Measurements from ENCODE around the gene HDAC7.

Gene HDAC7

DNA sequence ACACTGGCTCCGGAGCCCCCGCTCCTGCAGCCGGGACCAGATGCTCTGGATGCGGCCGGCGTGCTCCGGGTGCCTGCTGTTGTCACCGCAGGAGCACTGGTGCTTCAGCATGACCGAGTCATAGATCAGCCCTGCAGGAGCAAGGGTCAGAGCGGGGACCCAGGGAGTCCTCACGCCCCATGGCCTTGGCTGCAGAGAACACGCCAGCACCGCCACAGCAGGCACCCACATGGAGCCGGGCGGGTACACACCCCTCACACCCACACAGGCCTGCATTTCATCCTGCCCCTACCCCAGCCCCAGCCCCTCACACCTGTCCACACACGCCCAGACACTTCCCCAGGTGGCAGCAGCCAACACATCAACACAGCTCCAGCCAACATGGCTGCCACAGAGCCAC, 27.8 kb downstream of the HDAC7 start:
- no peak for DNase-seq

DNA sequence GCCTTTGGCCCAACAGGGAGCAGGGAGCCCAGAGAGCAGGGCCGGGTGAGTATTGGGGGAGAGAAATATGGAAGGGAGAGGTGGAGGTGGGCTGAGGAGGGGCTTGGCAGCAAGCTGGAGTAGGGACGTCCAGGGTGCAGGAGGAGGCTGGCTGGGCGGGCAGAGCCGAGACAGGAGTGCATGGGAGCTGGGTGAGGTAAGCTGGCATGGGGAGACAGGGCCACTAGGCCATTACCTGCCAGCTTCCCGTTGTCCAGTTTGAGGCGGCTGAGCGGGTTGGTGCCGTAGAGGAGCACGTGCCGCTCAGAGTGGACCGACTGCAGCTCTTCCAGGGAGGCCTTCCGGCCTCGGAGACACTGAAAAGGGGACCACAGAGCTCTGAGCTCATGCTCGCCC, 28.4 kb downstream of the HDAC7 start:
- no peak for DNase-seq

DNA sequence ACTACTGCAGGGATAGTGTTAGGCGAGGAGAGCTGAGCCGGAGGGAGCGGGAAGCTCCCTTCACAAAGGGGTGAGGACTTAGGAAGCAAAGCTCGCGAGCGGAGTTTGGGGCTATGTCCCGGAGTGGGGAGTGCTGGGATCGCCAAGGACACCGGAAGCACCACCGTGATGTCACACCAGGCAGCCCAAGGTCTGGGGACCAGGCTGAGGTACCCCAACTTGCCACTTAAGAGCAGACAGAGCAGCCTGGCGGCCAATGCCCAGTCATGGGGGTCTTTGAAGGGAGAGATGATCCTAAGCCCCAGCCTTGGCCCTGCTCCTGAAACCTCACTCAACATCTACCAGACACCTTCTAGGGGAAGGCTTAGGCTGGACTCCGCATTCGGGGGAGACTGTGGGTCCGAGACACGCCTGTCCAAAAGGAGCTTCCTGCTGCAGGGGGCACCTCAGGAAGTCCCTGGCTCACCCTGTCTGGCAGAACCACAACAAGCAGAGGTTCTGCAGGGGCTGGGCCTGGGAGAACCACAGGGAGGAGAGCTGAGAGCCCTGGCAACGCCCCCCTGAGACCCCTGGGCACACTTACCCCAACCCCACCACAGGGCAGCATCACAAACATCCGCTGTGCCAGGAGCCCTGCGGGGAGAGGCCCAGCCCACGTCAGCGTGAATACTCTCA, 28.9 kb downstream of the HDAC7 start:
- no peak for DNase-seq

DNA sequence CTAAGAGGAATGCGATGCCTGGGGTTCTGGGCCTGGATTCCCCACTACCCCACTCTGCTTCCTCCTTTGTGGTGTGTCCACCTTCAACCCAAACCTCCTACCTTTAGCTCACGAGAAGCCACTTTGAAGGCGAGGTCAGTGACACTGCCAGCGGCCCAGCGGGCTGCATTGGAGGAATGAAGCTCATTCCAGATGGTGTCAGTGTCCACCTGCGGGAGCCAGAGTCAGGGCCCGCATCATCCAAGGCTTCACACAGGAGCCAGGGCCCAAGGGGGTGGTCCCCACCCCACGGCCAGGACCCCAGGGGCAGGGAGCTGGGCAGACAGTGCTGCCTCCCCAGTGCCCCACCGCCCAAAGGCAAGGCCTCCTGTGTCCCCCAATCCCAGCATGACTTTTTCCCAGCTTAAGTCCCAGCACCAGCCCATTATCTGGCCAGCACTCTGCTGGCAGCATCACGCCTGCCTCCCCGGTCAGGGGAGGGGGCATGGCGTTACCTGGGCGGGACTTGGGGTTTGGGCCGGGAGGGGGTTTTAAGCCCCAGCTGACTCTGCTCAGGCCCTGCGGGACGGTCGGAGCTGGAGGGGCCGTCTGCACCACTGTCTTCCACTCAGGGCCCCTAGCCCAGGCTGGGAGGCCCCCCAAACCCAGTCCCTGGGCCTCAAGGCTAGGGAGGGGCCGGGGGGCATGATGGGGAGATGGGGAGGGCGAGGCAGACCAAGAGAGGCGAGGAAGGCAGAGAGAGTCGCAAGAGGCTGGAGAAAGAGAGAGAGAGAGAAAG, 29.8 kb downstream of the HDAC7 start:
- no peak for DNase-seq

DNA sequence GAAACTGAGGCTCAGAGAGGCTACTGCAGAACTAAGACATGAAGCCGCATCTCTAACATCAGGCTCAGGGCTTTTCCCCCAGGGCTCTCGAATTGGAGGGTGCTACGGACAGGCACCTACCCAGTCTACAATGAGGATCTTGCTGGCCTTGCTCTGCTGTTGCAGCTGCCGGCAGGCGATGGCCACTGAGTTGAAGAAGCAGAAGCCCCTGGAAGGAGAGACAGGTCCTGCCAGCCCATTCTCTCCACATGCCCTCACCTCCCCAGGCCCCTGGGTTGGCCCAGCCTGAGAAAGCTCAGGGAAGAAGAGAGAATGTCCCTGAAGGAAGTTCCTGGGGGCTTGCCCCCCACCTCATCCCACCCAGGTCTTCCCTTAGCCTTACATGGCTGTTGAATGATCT, 30.6 kb downstream of the HDAC7 start:
- no peak for DNase-seq

DNA sequence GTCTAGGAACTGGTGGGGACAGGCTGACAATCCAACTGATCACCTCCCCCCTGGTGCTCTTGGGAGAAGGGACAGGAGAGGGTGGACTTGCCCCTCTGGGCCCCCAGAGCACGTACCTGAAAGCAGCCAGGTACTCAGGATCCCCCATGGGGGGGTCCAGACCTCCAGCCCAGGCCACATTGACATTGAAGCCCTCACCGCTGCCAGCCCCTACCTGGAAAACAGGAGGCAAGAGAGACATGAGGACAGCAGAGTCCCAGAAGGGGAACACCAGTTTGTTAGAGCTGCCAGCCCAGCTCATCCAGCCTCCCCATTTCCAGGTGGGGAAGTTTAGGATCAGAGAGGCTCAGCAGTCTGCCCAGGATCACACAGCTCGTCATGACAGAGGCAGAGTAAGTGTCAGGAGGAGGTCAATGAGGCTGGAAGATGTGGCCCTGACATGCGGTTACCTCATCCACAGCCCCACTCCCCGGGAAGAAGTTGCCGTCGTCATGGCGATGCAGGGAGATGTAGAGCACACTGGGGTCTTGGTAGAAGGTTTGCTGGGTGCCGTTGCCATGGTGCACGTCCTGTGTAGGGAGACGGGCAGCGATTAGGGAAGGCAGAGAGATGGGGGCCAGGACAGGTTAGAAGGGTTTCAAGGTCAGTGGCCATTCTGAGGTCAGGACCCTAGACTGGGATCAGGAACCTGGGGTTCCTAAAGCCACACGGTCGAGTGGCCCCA, 31.9 kb downstream of the HDAC7 start:
- no peak for DNase-seq

DNA sequence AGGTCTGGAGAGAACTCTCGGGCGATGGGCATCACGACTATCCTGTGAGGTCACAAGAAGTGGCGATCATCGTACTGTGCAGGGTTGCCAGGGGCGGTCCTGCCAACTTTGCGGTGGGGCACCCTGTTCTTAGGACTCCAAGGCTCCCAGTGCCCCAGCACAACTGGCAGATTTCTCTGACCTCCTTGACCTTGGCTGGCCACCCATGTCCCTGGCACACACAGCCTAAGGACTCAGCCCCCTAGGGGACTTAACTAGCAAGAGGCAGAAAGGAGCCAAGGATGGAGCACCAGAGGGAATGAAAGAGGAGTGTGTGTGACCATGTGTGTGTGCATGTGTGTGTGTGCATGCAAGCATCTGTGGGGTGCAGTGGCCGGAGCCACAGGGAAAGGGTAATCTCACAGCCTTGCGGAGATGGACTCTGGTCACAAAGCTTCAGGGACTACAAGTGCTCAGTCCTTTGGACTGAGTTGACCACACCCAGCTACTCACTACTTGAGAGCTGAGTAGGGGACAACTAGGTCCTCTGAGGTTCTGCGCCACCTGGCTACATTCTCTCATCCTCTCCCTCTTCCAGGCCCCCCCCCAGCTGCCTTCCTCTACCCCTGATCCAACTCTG, 32.9 kb downstream of the HDAC7 start:
- DNase-seq, result no peak

DNA sequence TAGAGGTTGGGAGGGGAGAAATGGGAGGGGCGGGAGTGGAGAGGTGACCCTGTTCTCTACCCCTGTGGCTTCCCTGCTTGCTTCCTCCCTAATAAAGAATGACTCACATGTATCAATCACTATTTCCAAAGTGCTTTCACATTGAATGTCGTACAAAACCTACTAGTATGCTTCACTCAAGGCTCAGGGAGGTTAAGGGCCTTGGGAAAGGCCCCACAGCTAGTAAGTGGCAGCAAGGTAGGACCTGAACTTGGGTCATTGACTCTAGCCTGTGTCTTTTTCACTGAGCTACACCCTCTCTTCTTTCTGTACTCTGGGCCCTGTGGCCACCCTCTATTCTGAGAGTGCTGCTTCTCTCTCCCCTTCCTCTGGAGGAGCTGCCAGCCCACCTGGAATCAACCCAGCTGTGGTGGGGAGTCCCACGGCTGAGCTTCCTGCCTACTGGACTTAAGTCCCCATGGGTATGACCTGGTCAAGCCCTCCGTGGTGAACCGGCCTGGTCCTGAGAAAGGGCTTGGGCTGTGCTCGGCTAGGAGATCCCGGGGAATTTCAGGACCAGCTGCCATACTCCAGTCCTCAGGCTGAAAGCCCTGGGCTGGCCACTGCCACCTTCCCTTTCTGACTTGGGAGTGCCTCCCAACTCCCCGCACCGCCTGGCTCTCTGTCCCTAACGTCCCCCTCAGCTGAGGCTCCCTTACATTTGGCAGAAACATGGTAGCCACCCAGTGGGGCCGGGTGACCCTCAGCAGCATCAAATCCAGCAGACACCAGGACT, 33.6 kb downstream of the HDAC7 start:
- no peak for DNase-seq

DNA sequence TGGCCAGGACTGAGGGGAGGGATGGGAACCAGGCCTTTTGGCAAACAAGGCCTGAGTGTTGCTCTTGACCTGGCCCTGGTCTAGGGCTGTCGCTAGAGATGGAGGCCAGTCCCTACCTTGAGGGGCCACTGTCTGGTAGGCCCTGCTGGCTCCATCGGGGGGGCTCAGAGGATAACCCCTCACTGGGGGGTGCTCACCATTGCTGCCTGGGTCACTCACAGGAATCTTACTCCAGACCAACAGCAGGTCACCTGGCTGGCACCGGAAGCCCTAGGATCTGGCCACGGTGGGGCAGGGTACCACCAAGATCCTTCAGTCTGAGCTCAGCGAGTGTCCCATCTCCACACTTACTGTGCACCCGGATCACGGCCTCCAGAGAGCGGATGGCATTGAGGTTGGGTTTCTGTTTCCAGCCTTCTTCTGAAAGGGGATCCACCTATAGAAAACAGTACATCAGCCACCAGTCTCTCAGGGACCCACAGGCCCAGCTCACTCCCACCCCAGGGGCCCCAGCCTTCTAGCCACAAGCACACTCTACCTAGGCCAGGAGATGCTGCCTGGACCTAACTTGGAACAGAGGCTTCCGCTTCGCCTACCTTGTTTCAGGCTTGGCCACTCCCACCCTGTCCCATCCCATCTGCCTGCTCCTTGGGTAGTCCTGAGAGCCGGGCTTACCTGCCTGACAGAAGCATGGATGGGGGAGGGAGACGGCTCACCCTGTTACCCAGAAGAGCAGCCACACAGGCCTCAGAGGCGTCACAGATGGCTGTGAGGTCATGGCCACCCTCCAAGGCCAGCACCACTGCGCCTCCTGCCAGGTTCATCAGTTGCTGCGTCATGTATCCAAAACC, 34.4 kb downstream of the HDAC7 start:
- DNase-seq, result no peak

DNA sequence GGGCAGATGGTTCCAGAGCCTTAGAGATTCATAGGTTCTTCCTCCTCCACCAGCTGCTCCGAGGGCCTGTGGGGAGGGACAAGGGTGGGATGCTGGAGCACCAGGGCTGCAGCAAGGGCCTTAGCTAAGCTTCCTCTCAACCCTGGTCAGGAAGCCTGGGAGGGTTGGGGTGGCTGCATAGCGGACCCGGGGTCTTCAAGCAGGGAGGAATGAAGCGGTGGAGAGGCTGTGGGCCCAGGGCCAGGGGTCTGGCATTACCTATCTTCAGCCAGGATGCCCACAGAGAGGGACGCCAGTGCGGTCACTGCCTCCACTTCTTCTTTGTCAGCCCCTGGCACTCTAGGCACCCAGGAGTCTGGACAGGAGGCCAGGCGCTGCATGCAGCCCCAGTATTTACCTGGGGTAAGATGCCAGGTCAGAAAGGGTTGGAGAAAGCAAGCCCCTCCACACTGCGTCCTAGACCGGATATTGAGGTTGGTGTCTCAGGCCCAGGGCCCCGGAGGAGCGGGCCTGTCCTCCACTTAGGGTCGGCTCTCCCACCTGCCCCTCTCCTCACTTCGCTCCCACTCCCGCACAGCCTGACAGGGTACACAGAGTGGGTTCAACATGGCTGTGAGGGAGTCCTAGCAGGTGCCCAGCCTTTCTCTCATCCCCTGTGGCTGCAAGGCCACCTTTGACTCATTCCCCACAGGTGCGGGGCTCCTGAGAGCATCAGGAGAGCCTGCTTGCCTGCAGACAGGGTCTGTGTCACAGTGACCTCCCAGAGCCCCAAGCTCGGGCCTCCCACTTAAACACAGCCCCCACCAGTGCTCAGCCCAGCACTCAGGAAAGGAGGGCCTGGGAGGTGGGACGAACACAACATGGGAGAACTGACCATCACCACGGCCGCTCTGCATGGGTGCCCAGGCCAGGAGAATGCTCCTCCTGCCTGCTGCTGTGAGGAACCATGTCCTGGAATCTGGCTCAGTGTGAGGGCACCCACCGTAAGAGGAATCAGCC, 35.6 kb downstream of the HDAC7 start:
- no peak for DNase-seq

DNA sequence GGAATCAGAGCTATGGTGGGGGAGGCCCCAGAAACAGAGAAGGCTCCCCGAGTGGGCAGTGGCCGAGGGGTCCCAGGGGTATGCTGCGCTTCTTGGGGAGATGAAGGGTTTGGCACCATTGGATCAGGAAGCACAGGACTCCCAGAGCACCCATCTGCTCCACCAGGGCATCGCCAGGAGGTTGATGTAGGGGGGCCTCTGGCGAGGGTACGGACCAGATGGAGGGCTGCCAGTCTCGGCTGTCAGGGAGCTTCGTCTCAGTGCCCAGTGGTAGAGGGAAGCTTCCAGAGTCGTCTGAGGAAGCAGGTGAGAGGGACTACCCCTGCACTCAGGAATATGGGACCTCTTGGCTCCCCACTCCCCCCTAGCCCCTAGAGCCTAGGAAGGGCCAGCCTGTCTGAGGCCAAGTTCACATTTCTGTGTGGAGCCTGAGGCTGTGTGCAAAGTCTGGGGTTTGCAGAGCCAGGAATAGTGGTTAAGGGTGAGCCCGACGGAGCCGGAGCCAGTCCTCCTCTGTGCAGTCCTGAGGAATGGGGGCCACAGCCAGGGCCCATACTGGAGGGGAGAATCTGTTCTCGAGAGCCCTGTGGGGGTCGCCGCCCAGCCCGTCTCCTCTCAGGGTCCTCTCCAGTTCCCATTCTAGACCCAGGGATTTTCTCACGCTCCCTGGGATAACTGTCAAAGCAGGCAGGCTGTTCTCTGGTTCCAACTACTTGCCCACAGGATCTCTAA, 36.5 kb downstream of the HDAC7 start:
- DNase-seq, result no peak

DNA sequence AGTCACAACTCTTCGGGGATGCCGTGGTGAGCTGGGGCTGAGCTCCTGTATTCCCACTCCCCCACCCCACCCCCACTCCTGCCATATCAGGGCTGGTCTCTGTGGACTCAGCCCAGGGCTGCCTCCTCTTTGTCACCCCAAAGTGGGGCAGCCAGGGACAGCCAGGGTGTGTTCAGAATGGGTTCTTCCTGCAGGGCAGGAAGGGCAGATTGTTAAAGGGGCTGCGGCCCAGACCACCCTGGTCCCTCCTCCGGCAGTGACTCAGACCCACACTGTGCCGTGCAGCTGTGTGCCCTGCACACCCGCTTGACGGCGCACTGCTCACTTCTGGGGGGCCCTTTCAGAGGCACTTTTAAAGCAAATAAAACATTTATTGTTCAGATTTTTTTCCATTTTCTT, 37.3 kb downstream of the HDAC7 start:
- no peak for DNase-seq

DNA sequence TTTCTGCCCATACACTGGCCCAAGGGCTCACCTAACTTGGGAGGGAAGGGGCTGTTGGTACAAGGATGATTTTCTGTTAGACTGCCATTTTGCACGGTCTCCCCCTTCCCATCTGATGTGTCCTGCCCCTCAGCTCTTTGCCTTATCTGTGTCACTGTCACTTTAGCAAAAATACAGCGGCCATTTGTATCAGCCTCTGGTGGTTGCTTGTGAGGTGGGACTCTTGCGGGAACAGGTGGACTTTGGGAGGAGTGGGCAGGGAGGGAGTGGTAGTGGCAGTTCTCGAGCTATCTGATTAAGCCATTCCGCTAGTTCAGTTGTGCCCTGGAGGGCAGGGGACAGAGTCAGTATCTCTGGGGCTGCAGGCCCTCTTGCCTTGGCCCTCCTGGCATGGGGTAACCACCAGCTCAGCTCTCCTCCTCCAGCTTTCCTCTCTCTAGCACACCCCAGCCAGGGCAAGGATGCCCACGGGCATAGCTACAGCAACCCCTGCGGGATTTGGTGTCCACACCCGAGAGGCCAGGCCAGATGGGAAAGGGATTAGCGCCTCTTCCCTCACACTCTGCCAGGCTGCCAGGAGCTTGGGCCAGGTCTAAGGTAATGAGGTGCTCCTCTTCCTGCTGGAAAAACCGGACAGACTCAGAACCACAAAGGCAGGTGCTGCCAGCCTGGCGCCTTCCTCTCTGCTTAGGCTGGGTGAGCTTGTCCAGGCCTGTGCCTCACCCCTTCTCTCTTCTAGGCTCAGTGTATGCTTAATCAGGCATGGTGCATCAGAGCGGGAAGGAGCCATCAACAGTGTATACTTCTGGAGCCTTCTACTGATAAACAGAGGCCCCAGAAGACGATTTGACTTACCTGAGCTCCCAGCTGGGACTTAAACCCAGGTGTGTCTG, 38.0 kb downstream of the HDAC7 start:
- no peak for DNase-seq

DNA sequence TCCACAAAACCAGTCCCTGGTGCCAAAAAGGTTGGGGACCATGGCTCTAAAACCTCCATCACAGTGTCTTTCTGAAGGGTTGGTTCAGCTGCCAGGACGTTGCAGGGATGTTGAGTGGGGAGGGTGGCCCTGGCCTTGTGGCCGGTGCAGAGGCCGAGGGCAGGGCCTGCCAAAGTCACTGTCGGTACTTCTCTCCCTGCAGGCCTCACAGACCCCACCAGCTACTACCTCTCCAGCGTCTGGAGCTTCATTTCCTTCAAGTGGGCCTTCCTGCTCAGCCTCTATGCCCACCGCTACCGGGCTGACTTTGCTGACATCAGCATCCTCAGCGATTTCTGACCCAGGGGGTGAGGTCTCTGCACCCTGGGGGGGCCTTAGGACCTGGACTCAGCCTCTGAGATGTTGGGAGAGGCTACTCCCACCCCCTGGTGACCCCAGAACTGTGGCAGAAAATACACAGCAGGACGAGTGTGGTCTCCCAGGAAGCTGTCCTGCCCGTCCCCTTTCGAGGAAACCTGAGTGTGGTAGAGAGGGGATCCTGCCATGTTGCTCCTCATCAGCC, 39.7 kb downstream of the HDAC7 start:
- no peak for DNase-seq

DNA sequence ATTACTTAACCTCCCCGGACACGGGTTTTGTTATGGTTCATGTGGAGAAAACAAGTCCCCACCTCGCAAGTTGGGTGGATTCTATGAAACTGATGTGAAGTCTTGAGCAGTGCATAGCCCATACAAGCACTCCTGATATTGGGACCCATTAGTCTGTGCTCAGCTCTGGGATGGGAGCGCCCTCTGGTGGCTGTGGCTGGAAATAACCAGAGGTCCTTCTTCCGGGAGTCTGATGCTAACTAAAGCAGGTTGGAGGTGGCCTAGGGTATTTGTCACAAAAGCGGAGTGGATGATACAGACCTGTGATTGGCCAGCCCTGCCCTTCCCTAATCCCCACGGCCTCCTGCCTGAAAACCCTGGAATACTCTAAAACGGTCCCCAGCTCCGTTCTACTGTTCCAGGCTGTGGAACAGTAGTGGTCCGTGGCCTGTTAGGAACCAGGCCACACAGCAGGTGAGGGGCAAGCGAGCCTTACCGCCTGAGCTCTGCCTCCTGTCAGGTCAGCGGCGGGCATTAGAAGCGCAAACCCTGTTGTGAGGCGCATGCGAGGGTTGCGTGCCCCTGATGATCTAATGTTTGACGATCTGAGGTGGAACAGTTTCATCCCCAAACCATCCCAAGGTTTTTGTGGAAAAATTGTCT, 40.3 kb downstream of the HDAC7 start:
- DNase-seq, result peak; percentile 74

DNA sequence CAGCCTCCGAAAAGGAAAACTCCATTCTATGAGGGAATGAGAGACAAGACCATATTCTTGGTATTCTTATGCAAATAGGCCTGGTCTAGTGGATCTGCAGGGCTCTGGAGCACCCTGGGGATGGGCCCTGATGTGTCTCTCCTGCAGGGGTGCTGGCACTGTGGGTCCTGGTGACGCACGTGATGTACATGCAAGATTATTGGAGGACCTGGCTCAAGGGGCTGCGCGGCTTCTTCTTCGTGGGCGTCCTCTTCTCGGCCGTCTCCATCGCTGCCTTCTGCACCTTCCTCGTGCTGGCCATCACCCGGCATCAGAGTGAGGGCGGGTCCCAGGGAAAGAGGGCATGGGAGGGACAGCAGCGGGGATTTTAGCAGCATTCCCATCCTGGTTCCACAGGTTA, 40.8 kb downstream of the HDAC7 start:
- DNase-seq, result no peak

DNA sequence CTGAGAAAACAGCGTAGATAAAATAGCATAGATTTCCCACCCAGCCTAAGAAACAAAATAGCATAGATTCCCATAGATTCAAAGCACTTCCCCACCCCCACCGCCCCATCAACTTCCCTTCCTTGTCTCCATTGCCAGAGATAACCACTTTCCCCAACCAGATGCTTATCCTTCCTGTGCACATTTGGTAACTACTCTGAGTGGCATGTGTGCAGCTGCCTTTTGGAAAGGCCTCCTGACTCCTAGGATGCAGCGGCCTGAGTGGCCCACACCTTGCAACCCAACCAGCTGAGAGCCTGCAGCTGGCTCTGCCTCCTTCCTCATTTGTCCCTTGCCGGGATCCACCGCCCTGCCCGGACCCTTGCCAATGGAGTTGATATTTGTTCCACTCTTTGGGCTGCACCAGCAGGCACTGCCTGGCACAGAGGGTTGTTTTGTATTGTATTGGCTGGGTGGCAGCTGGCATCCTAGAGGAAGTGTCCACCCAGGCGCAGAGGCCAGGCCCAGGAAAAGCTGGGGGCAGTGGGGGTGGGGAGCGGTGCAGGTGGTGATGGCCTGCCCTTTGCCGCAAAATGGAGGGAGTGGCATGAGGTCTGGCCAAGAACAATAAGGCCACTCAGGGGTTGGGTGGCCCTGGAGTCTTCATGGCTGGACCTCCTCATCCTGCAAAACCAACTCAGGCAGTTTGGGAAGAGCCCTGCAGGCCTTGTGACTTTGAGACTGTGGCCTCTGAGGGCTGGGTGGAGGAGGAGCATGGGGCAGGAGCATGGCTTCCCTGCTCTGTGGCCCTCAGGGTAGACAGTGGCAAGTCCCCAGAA, 41.8 kb downstream of the HDAC7 start:
- no peak for DNase-seq

Measured in NCI-H146 (cell line).